Lung microvascular endothelial cell (primary cell): ENCODE data around the gene TEKT1. TPM values are rescaled to one million over a fixed set of nuclear protein-coding genes. Genes with fewer than 3 reads are reported as not detected.

Experiments
- DNase-seq, 2 donors: peaks; one replicate each; pipeline versions ENCODE4 v3.0.0 to v3.0.0-alpha.2; 2010; ENCODE audit warnings: low read depth in 2 of 2
- total RNA-seq: library from RNA; depleted of rRNA; stranded (reverse); fragments of >200 nt; gene quantifications from 2 replicates; pipeline ENCODE4 v1.2.1, GENCODE V29; 2014

TEKT1 gene
- total RNA-seq, 1 donor from 2014 or later = not detected

DNA sequence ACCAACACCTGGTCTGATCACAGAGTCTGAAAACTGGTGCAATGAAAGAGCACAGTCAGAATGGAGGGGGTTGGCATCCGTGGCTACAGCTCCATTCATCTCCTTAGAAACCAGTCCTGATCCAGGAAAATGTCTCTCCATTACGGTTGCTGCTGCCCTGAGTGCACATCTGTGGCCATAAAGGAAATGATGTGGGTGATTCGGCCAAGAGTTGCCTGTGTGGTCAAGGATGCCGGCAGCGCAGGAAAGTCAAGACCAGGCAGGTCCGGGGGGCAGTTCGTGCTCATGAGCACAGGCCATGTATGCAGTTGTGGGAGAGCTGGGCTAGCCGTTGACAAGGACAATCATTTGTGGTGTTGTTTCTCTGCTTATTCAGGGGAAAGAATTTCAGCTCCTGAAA, 69.8 kb downstream of the TEKT1 start:
- no peak for DNase-seq

DNA sequence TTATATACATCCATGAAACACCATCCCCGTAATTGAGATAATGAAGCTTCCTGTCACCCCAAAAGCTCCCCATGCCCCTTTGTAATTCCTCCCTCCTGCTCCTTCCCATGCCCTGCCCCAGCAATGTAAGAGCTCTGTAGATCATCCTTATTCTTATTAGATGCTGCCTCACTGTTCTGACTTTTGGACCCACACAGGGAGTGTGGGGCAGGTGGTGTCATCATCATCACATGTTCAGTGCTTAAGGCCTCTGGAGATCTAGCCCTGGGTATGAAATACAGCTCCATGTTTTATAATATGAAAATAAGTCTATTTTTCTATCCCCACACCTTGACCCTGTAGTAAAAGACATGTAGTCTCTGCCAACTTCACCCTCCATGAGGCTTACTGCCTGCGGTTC, 73.8 kb downstream of the TEKT1 start:
- no peak for DNase-seq

DNA sequence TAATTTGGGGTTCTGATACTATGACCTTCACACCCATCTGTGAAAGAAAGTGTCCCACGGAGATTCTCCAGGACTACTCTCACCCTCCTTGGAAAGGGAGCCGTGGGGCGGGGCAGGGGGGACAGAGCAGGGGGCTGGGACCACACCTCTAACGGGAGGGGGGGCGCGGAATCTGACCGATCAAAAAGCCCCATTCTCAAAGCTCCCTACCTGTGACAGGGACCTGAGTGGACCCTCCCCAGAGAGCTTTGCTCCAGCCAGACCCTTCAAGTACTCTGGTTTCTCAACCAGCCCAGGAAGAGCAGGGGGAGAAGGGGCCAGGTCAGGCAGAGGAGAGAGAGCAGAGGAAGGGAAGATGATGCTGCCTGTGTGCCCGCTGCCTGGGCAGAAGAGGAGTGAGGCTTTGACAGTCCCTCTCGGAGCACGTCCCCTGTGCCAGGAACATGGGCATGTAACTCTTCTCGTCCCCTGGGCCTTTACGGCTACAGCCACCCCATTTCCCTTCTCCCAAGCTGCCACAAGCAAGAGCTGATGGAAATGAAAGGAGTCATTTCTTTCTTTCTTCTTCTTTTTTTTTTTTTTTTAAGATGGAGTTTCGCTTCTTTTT, 75.0 kb downstream of the TEKT1 start:
- DNase-seq = no peak

DNA sequence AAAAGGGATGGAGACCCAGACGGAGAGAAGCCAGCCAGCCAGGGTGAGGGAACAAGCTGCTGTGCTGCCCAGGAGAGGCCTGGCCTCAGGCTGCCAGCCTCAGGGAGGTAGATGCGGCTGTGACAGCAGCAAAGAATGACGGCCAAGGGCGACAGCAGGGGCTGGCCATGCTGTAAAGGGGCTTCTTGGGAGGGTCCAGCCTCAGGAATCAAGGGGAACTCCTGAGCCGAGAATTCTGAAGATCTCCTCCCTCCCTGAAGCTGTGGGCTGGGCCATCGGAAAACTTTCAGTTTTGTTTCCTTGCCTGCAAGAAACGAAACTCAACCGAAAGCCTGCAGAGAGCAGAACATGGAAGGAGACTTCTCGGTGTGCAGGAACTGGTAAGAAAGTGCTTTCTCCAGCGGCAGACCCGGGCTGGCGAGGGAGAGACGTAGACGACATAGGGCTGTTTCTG, 75.8 kb downstream of the TEKT1 start, which contains the start of gene XAF1:
XAF1 (plus strand) TSS at position 316 of the 454 bp plus-strand sequence; CDS start at position 349, 33 bp downstream.
- DNase-seq = peak in 1 of 2 donors; percentile 83

DNA sequence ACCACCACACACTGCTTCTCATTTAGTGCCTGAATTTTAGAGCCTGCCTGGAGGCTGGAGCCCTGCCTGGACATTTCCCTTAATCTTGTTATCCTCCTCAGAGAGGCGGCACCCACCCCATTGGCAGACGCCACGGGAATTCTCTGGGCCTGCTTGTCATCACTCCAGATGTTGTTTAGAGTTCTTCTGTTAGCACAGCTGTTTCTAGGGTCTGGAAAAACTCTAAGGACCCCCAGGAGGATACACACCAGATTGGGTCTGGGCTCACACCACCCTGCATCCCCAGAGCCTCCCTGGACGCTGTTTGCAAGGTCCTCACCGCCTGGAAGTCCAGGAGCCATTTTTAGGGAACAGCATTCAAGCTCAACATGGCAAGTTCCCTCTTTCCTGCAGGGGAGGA, 76.2 kb downstream of the TEKT1 start:
- DNase-seq = no peak

DNA sequence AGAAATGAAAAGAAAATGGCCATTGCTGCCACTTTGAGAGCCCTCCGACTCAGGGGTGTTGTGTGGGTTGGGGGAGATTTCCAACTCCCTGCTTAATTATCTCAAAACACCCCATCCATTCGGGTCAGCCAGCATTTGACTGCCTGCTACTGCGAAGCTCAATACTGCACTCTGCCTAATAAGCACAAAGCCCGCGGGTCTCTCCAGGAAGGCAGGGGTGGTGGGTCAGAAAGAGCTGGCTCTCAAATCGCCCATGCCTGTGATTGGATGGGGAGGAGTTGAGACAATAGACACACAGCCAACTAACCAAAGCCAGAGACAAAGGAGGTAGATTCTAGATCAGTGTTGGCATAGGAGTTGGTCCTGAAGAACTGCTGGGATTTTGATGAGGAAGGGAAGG, 78.0 kb downstream of the TEKT1 start:
- peak; percentile 48 to 91 for DNase-seq

DNA sequence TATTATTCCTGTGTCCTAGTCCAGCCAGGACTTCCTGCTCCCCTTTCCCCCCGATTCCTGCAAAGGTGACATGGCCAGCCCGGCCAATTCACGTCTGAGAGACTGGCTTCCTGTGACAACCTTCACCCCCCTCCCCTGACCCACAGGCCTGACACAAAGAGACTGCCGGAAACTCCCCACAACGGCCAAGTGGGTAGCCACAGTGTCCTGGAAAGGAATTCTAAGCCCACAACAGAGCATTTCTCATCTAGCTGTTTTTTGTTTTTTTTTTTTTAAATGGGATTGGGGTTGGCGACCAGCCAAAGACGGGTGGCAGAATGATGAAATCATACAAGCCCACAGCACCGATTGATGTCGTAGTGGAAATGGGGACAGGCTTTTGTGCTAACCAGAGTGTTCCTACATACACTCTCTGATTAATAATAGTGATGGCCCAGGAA, 78.5 kb downstream of the TEKT1 start:
- peak; percentile 88 to 98 for DNase-seq

DNA sequence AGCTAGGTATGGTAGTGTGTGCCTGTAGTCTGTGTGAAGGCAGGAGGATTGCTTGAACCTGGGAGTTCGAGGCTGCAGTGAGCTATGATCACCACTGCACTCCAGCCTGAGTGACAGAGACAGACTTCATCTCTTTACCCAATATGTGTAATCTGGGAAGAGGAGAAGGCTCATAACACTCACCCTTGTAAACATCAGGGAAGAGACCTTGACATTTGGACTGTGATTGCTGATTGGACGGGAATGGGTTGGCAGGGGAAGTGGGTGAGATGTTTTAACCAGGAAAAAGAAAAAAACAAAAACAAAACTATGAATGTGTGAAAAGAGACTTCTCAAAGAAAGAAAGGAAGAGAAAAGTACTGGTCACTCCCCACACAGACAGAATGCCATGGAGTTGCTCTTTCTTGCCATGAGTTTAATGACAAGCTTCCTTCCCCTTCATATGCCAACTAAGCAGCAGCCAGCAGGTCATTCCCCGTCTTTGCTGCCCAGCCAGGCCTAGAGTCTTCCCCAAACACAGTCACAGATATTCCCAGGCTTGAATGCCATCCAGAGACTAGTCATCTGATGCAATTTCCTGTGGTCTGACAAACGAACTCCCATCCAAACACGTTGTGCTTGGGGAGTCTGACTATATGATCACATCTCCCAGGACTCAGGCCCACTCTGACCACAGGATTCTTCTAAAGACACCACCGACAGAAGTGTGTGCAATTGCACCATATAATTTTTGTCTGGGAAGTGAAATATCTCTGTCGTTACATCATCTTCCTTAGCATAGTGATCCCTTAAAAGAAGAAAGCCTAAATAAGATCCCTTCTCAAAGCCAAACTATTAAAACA, 79.2 kb downstream of the TEKT1 start:
- peak; percentile 96 to 98 for DNase-seq

DNA sequence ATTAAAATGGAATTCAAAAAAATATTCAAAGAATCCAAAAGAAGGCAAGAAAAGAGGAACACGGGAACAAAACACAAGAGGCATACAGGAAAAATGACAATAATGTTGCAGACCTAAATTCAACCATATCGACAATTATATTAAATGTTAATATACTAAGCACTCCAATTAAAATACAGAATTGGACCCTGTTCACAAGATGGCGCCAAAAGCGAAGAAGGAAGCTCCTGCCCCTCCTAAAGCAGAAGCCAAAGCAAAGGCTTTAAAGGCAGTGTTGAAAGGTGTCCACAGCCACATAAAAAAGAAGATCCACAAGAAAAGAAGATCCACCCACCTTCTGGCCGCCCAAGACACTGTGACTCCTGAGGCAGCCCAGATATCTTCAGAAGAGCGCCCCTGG, 82.0 kb downstream of the TEKT1 start:
- peak in 1 of 2 donors; percentile 57 for DNase-seq

DNA sequence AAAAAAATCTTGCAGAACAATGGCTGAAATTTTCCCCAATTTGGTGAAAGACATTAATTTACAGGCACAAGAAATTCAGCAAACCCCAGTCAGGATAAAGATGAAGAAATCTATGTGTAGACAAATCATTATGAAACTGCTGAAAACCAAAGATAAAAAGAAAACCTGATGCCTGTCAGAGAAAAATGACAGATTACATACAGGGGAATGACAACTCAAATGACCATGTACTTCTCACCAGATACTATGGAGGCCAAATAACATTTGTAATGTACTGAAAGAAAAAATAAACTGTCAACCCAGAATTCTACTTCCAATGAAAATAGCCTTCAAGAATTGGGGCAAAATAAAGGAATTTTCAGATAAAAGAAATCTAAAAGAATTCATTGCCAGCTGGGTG, 82.9 kb downstream of the TEKT1 start:
- DNase-seq = no peak

Other genes with a start within 250 kb of the TEKT1 start
- gene KIAA0753, start 191.0 kb downstream of the TEKT1 start, total RNA-seq = 5.4 and 7.7 TPM in 2 replicates
- 73.2 and 91.1 TPM in 2 replicates for gene TXNDC17, start 190.7 kb downstream of the TEKT1 start, total RNA-seq
- 5.7 and 6.7 TPM in 2 replicates for gene MED31, start 180.1 kb downstream of the TEKT1 start, total RNA-seq
- 0.22 and 0.40 TPM in 2 replicates for gene C17orf100, start 180.0 kb downstream of the TEKT1 start, total RNA-seq
- gene SLC13A5, start 118.4 kb downstream of the TEKT1 start, total RNA-seq = 0.20 and 0.22 TPM in 2 replicates
- gene XAF1, start 75.7 kb downstream of the TEKT1 start, total RNA-seq = 0.79 and 2.6 TPM in 2 replicates
- gene FBXO39, start 55.5 kb downstream of the TEKT1 start, total RNA-seq = 1.3 and 6.9 TPM in 2 replicates
- gene ALOX12, start 164.3 kb upstream of the TEKT1 start, total RNA-seq = not detected in 2 replicates
- 34.2 and 60.7 TPM in 2 replicates for gene RNASEK, start 180.9 kb upstream of the TEKT1 start, total RNA-seq
- 54.5 and 59.9 TPM in 2 replicates for gene BCL6B, start 191.3 kb upstream of the TEKT1 start, total RNA-seq
- gene SLC16A13, start 204.3 kb upstream of the TEKT1 start, total RNA-seq = 1.3 and 2.4 TPM in 2 replicates
- 0.22 and 1.2 TPM in 2 replicates for gene SLC16A11, start 212.4 kb upstream of the TEKT1 start, total RNA-seq
- 0.99 and 1.7 TPM in 2 replicates for gene CLEC10A, start 248.5 kb upstream of the TEKT1 start, total RNA-seq